ENCODE results near the gene PLCL2. TPM values are rescaled to one million over a fixed set of nuclear protein-coding genes. Genes with fewer than 3 reads are reported as not detected.

PLCL2 gene
- total RNA-seq, 1 experiment from 2014 or later = 3.0 TPM

DNA sequence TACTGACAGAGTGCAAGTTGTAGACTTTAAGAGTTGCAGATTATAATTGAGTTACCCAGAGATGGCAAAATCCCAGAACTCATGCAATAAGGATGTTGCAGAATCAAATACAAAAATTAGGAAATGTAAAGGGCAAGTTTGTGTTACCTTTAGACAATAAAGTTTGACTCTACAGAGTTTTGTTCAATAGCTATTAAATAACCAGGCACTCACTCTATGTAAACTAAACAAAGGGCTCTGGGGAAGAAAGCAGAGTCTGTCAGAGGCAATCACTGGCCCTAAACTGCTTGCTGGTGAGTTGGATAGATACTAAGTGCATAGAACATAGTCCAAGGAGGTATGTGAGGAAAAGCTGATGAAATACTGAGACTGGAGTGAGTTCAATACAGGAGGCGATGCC, 40.0 kb upstream of the PLCL2 start:
- Histone ChIP-seq H3K4me1 (ENCODE audit: control insufficient read depth, insufficient read depth, low read length) (no peaks in the 10 kb centered on the region; the same call in 1 of the 2 replicates), H3K9me3 (ENCODE audit: control insufficient read depth, insufficient read depth, low read depth, low read length) (no peaks in the 10 kb centered on the region), H3K27ac (ENCODE audit: low read length) (no peak overlapping the region), H3K36me3 (ENCODE audit: control insufficient read depth, insufficient read depth, low read length) (no peaks in the 10 kb centered on the region), H3K27me3 (ENCODE audit: control insufficient read depth, insufficient read depth, low read length) (no peaks in the 10 kb centered on the region), H3K4me3 (ENCODE audit: low read depth in 2 of 2, low read length in 2 of 2) (no peak overlapping the region)
- CTCF ChIA-PET = no interaction called here
- no peak for ATAC-seq
- BruUV-seq (replicated peaks) = no TSS peak
- intact Hi-C loops (cut with micrococcal nuclease; ENCODE audit: unreplicated experiment) = loop anchor here (5.0 kb wide), 1 partner anchor 598 kb away; no protein-coding TSS in a partner anchor
- in situ Hi-C loops (cut with HindIII; ENCODE audit: low pct_unique_long_range_greater_than_20kb, low sequenced_read_pairs) = no loop called here
- no peak for TF ChIP-seq POLR2AphosphoS5 (IDR thresholded peaks at IDR 0.05; ENCODE audit: low read depth, low read length)
- no peak for DNase-seq (ENCODE audit: low read depth, low spot score)
- POLR2A ChIA-PET = no interaction called here

DNA sequence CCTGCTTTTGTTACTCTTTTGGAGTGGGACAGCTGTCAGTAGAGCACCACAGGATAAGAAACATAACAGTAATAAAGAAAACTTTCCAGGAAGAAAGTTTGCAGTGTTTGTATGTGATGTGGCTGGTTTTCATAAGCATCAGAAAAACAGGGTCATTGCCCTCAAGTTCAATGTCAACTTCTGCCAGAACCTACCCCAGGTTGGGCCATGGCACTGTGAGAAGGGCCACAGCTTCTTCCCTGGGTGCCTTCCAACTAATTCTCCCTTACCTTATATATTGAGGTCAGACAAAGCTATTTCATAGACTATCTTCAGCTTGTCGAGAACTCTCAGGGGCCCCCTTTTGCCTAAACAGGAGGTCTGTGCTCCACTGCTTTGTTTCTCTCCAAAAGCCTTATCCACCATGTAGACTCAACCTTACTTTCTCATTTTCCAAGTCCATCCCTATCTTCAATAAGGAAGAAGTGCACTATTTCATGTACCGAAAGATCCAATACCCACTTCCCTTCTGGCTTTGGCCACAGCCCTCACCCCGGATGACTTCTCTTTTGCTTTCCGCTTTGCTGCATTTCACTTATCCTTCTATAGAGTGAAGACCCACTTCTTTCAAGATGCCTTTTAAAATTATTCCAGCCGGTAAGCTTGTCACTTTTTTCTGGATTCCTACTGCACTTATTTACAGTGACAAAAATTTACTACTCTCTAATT, 38.2 kb upstream of the PLCL2 start:
- no TSS peak for BruUV-seq (replicated peaks)
- no peaks in the 10 kb centered on the region for H3K36me3 ChIP-seq (ENCODE audit: control insufficient read depth, insufficient read depth, low read length)
- intact Hi-C loops (cut with micrococcal nuclease; ENCODE audit: unreplicated experiment) (loop anchor here (5.0 kb wide), 1 partner anchor 596 kb away; no protein-coding TSS in a partner anchor), in situ Hi-C loops (cut with HindIII; ENCODE audit: low pct_unique_long_range_greater_than_20kb, low sequenced_read_pairs) (no loop called here)
- H3K4me3 ChIP-seq (ENCODE audit: low read depth in 2 of 2, low read length in 2 of 2) = no peak overlapping the region
- H3K27ac ChIP-seq (ENCODE audit: low read length) = no peak overlapping the region
- no peaks in the 10 kb centered on the region for H3K4me1 ChIP-seq (ENCODE audit: control insufficient read depth, insufficient read depth, low read length)
- H3K27me3 ChIP-seq (ENCODE audit: control insufficient read depth, insufficient read depth, low read length) = no peaks in the 10 kb centered on the region
- TF ChIP-seq, protein P1, sequence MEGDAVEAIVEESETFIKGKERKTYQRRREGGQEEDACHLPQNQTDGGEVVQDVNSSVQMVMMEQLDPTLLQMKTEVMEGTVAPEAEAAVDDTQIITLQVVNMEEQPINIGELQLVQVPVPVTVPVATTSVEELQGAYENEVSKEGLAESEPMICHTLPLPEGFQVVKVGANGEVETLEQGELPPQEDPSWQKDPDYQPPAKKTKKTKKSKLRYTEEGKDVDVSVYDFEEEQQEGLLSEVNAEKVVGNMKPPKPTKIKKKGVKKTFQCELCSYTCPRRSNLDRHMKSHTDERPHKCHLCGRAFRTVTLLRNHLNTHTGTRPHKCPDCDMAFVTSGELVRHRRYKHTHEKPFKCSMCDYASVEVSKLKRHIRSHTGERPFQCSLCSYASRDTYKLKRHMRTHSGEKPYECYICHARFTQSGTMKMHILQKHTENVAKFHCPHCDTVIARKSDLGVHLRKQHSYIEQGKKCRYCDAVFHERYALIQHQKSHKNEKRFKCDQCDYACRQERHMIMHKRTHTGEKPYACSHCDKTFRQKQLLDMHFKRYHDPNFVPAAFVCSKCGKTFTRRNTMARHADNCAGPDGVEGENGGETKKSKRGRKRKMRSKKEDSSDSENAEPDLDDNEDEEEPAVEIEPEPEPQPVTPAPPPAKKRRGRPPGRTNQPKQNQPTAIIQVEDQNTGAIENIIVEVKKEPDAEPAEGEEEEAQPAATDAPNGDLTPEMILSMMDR (IDR thresholded peaks at IDR 0.05) = no peak
- TF ChIP-seq SIN3A (IDR thresholded peaks at IDR 0.05; ENCODE audit: borderline replicate concordance, insufficient read depth, low read depth, low read length) = no peak
- TF ChIP-seq POLR2AphosphoS5 (IDR thresholded peaks at IDR 0.05; ENCODE audit: low read depth, low read length) = no peak
- TF ChIP-seq, protein P2, sequence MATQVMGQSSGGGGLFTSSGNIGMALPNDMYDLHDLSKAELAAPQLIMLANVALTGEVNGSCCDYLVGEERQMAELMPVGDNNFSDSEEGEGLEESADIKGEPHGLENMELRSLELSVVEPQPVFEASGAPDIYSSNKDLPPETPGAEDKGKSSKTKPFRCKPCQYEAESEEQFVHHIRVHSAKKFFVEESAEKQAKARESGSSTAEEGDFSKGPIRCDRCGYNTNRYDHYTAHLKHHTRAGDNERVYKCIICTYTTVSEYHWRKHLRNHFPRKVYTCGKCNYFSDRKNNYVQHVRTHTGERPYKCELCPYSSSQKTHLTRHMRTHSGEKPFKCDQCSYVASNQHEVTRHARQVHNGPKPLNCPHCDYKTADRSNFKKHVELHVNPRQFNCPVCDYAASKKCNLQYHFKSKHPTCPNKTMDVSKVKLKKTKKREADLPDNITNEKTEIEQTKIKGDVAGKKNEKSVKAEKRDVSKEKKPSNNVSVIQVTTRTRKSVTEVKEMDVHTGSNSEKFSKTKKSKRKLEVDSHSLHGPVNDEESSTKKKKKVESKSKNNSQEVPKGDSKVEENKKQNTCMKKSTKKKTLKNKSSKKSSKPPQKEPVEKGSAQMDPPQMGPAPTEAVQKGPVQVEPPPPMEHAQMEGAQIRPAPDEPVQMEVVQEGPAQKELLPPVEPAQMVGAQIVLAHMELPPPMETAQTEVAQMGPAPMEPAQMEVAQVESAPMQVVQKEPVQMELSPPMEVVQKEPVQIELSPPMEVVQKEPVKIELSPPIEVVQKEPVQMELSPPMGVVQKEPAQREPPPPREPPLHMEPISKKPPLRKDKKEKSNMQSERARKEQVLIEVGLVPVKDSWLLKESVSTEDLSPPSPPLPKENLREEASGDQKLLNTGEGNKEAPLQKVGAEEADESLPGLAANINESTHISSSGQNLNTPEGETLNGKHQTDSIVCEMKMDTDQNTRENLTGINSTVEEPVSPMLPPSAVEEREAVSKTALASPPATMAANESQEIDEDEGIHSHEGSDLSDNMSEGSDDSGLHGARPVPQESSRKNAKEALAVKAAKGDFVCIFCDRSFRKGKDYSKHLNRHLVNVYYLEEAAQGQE (IDR thresholded peaks at IDR 0.05; ENCODE audit: insufficient read depth in 1 of 2, low read depth in 2 of 2, low read length in 1 of 2) = no peak
- TF ChIP-seq TCF7L2 (IDR thresholded peaks at IDR 0.05; ENCODE audit: low read depth, low read length) = no peak
- DNase-seq (ENCODE audit: low read depth, low spot score) (no peak), ATAC-seq (no peak)
- CTCF ChIA-PET = no interaction called here
- POLR2A ChIA-PET = no interaction called here
- no peaks in the 10 kb centered on the region for H3K9me3 ChIP-seq (ENCODE audit: control insufficient read depth, insufficient read depth, low read depth, low read length)

DNA sequence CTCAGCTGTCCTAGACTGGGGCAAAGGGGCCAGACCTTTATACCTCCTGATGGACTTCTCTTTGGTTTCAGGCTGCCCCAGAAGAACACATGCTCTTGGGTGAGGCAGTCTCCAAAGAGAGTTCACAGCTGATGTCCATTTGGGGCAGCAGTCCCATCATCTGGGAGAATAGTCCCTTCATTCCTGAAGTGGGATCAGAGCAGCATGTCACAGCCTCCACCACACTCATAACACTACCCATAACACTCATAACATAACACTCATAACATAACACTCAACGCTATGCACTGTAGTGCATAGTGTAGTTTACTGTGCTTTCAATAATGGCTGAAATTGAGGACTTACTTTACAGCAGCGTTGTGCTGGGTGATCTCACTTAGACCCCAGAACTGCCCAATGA, 36.7 kb upstream of the PLCL2 start:
- no TSS peak for BruUV-seq (replicated peaks)
- Histone ChIP-seq H3K27me3 (ENCODE audit: control insufficient read depth, insufficient read depth, low read length) (no peaks in the 10 kb centered on the region), H3K4me3 (ENCODE audit: low read depth in 2 of 2, low read length in 2 of 2) (no peak overlapping the region), H3K36me3 (ENCODE audit: control insufficient read depth, insufficient read depth, low read length) (no peaks in the 10 kb centered on the region), H3K9me3 (ENCODE audit: control insufficient read depth, insufficient read depth, low read depth, low read length) (no peaks in the 10 kb centered on the region), H3K4me1 (ENCODE audit: control insufficient read depth, insufficient read depth, low read length) (no peaks in the 10 kb centered on the region), H3K27ac (ENCODE audit: low read length) (no peak overlapping the region)
- DNase-seq (ENCODE audit: low read depth, low spot score) = no peak
- in situ Hi-C loops (cut with HindIII; ENCODE audit: low pct_unique_long_range_greater_than_20kb, low sequenced_read_pairs) (no loop called here), intact Hi-C loops (cut with micrococcal nuclease; ENCODE audit: unreplicated experiment) (loop anchor here (5.0 kb wide), 1 partner anchor 594 kb away; no protein-coding TSS in a partner anchor)
- no peak for ATAC-seq
- CTCF ChIA-PET = no interaction called here
- TF ChIP-seq SIN3A (IDR thresholded peaks at IDR 0.05; ENCODE audit: borderline replicate concordance, insufficient read depth, low read depth, low read length) (no peak), POLR2AphosphoS5 (IDR thresholded peaks at IDR 0.05; ENCODE audit: low read depth, low read length) (no peak), TCF7L2 (IDR thresholded peaks at IDR 0.05; ENCODE audit: low read depth, low read length) (no peak)
- TF ChIP-seq, protein P2 (IDR thresholded peaks at IDR 0.05; ENCODE audit: insufficient read depth in 1 of 2, low read depth in 2 of 2, low read length in 1 of 2) = no peak
- TF ChIP-seq, protein P1 (IDR thresholded peaks at IDR 0.05) = no peak
- POLR2A ChIA-PET = no interaction called here

Data from Panc1 (cell line).